Stimulated activated CD8-positive, alpha-beta memory T cell treated with anti-CD3 and anti-CD28 coated beads, Interleukin-4, amount 100 ng/mL, for 48 hours (primary cell): ENCODE results near the gene RCN1.
"Not testable (repeated sequence)": the region's sequence is repeated elsewhere in the genome, so short reads cannot be mapped to it uniquely, and the experiment has no call there.

Experiments
- DNase-seq: peaks from one replicate; pipeline ENCODE4 v3.0.0-alpha.2; 2020

Gene RCN1

DNA sequence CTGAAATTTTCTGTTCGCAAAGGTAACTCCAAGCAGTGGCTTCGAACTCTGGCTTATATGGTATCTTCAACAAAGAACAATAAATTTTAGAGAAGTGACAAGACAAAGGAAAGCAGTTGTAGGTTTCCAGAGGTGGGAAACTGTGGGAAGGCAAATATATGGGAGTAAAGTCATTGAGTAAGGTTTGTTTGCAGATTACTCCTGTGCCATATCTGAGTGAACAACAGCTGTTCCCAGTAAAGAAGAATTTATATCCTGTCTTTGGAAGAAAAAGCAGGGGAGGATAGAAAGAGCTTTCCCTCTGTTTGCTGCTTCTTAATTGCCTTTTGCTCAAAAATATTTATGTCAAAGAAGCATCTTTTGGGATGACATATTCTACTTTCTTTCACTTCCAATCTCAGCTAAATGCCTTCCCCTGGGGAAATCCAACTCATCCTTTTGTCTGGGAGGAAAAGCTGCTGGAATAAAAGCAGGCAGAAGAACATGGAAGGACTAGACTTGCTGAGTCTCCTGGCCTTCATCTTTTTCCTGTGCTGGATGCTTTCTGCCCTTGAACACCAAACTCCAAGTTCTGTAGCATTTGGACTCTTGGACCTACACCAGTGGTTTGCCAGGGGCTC, 10.4 kb upstream of the RCN1 start:
- DNase-seq = no peak

DNA sequence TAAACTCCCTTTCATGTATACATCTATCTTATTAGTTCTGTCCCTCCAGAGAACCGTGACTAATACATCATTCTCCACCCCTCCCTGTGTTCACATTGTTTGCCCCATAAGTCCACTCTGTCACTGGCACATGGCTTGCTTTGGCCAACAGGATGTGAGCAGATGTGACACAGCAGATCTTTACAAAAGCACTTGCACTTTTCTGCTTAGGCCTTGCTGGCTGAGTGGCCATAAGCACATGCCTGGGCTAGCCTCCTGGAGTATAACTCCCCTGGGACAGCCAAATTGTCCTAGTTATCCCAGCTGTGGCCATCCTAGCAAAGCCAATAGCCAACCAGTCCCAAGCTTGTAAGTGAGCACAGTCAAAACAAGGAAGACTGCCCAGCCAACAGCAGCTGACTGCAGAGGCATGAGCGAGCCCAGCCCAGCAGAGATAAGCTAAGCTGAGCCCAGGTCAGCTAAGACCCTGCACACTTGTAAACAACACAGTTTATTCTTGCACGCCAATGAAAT, 9.7 kb upstream of the RCN1 start:
- no peak for DNase-seq

DNA sequence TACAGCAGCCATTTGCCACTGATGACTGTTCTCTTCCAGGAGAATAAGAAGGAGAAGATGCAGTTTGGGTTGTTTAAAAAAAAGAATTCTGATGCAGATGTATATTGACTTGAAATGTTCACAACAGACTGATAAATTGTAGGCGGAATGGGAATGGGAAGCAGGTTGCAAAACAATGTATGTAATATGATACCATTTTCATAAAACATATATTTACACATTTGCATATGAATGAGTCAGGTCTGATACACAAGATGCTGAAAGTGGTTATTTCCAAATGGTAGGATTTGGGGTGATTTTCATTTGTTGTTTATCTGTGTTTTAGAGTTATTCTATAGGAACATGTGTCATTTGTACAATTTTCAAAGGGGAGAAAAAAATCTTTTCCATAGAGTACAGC, 9.0 kb upstream of the RCN1 start:
- DNase-seq = no peak

DNA sequence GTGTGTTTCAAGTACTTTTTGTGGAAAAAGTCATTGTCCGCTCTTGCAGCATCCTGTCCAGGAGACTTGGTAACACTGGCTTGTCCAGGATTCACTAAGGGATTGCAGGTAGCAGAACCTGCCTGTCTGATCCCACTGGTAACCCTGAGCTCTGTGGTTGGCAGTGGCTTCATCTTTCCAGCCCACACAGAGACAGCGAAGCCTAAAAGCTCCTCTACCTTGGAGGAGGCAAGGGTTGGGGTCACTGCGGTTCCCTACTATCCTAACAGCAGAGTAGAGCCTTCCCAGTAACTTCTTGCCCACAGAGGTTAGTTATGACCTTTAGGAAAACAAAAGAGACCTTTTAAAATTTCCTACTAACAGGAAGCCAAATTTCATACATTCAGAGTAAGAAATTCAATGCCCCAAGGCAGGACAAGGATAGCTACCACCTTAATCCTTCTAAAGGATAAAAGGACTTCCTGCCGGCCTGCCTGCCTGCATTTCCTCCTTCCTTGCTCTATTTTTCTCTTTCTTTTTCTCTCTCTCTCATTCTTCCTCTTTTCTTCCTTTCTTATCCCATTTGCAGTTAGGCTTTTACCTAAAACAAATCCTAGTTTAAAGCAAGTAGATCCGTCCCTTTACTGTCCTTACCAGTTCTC, 8.4 kb upstream of the RCN1 start:
- no peak for DNase-seq

DNA sequence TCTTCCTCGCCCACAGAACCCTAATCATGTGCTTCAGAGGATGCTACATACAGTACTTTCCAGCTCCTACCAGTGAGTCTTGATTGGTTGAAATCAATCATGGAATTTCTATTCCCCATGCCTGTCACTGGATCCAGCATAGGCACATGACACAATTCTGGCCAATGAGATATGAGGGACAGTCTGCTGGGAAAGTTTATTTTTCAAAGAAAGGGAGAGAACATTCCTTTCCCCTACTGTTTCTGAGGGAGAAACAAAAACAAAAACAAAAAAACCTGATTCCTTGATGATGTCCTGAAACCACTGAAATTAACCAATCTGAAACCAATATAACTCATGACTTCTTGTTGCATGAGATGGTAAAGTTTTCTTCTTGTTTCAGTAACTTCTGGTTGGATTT, 3.3 kb upstream of the RCN1 start:
- DNase-seq = no peak

DNA sequence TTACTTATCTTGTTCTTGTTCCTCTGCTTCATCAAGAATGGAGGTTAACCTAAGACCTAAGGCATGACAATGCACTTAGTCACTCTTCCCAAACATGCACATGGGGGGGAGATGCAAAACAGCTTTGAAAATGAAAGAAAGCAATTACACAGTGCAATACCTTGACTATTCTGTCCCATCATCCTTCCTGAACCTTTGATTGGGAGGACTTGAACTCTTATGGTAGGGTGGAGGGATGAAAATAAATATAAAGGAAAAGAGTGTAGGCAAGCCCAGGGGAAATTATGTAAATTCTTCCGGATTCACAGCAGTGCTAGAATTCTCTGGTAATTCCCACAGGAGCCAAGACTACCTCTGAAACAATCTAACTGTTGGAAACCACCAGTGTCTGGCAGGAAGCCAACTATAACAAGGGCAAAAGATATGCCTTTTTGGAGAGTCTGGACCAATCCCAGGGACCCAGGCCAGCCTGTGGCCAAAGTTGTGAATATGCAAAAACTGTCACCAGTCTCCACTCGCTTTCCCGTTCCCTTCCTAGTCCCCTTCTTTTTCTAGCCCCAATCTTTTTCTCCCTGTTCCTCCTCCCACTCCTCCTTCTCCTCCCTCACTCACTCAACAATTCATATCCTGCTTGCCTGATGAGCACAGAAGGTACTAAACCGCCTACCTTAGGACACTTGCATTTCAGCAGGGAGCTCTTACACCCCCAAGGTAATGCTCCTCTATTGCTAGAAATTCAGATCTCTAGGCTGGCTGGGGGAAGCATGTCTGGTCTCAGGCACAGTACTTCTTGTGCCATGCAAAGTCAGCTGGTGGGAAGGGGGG, 2.5 kb upstream of the RCN1 start:
- DNase-seq = no peak

- DNase-seq = no peak
Observed at GRCh38 chr11:32092581-32093170, 1.8 kb downstream of the RCN1 start.

GRCh38 chr11:32094923-32095322, 4.0 kb downstream of the RCN1 start:
- no peak for DNase-seq

DNA sequence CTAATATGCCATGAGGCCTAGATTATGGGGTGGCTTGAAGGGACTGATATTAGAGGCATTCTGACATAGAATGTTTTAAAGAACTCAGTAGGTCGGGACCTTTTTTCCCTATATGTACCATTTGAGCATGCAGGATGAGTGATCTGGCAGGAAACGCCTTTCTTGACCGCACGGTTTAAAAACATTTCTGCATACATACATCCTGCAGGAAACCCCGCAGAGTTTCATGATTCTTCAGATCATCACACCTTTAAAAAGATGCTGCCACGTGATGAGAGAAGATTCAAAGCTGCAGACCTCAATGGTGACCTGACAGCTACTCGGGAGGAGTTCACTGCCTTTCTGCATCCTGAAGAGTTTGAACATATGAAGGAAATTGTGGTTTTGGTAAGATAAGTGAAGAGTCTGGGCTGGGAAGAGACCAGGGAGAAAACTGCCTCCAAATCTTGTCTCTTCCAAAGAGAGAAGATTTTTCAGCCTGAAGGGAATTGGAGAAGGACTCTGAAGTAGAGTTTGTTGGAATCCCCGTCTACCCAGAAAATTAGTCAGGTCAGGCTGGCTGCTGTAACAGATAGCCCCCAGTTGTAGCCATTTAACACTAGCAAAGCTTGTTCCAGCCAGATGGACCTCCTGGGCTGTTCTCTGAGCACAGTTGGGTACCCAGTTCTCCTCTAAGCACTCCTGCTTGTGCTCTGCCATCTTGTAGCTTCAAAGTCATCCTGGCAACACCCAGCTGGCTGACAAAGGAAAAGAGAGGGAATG, 7.4 kb downstream of the RCN1 start:
- DNase-seq = no peak

GRCh38 chr11:32099516-32099915, 8.6 kb downstream of the RCN1 start:
- DNase-seq = no peak

- DNase-seq = no peak
Observed at GRCh38 chr11:32100495-32100894, 9.6 kb downstream of the RCN1 start.

DNA sequence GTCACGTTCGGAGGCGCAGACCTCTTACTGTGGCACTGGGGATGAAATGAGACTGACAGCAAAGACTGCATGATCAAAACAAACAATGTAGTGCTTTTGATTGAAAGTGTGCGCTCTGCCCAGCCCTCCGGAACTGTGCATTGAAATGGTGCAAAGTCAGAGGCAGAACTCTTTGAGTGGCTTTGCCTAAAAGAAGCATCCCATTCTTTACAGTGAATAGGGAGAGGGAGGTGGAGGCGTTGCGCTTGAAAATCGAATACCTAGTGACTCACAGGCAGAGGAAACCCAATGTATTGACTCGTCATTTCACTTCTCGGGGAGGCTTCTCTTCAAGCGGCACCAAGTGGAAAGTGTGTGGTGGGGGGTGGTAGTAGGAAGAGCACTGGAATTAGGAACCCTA, 10.9 kb downstream of the RCN1 start:
- no peak for DNase-seq

GRCh38 chr11:32103121-32103719, 12.3 kb downstream of the RCN1 start:
- not testable (repeated sequence) for DNase-seq

- DNase-seq = no peak
Observed at GRCh38 chr11:32103941-32104340, 13.1 kb downstream of the RCN1 start.

GRCh38 chr11:32105871-32106560, 15.1 kb downstream of the RCN1 start:
- no peak for DNase-seq

DNA sequence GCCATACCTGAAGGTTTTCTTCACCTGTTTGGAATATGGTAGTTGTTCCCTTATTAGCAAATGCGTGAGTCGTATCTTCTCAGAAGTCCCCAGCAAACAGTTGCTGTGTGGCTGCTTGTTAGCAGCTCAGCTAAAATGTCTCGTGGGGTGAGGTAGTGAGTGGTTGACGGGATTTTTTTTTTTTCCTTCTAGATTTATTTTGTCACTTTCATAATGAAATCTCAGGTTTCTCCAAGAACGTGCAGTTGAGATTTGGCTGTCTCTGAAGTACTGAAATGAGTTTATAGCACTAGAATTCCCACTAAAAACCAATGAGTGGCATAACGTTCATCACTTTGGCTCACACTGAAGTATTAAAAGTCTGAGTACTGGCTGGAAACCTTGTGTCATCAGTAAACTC, 16.8 kb downstream of the RCN1 start:
- no peak for DNase-seq

GRCh38 chr11:32108576-32108975, 17.7 kb downstream of the RCN1 start:
- DNase-seq = no peak

GRCh38 chr11:32109138-32109537, 18.3 kb downstream of the RCN1 start:
- DNase-seq = no peak

DNA sequence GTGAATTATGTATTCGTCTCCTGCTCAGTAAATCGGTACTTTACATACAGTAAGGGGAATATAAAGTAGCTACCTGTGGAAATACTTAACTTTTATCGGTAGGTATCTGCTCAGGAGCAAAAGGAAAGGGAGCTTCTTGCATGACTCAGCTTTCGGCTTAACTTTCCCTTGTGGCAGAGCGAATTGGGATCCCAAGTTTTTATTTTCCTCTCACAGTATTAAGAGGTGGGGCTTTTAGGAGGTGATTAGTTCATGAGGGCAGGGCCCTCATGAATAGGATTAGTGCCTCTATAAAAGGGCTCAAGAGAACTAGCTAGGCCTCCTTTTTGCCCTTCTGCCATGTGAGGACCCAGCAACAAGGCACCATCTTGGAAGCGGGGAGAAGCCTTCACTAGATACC, 18.7 kb downstream of the RCN1 start:
- DNase-seq = no peak

DNA sequence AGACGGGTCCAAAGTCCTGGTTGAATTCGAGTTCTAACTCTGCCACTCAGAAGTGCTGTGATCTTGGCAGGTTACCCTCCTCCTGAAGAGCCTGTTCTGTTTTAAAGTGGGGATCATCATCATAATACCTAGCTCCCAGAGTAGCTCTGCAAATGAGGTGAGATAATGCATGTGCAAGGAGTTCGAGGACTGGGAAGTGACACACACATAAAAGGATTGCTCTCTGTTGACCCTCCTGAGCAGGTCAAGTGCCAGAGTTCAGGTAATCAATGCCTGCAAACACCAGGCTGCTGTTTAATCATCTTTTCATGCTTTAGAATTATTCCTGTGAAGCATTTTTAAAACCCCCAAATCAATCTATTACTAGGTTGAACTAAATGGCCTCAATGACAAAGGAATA, 19.9 kb downstream of the RCN1 start:
- DNase-seq = no peak

- no peak for DNase-seq
Observed at GRCh38 chr11:32113200-32113919, 22.5 kb downstream of the RCN1 start.
